Spleen (tissue), 11 donors: Measurements from ENCODE around the gene SMIM5. TPM values are rescaled to one million over a fixed set of nuclear protein-coding genes. Genes with fewer than 3 reads are reported as not detected.
"Not testable (repeated sequence)": the region's sequence is repeated elsewhere in the genome, so short reads cannot be mapped to it uniquely, and the experiment has no call there.

ENCODE experiments used
- DNase-seq: peaks from one replicate; pipeline ENCODE4 v3.0.0-alpha.2; 2020
- H3K27ac ChIP-seq, 8 donors: fragments of 200-600 bp; sonication (generic) in 7 of 8; 1 replicate in 4 of 8; 2 replicates in 4 of 8; pipeline versions ENCODE4 v1.5.0 to v1.8.0; 2016 to 2021; ENCODE audit warnings: inconsistent platforms in 4 of 8, mild to moderate bottlenecking in 4 of 8, moderate library complexity in 1 of 8
- H3K27me3 ChIP-seq, 7 donors: fragments of 200-600 bp; sonication (generic) in 6 of 7; replicated peaks in 1 of 7; 1 replicate in 4 of 7; 2 replicates in 3 of 7; pipeline versions ENCODE4 v1.5.0 to v1.8.0; 2016 to 2021; ENCODE audit warnings: inconsistent platforms in 3 of 7, mild to moderate bottlenecking in 1 of 7
- H3K36me3 ChIP-seq, 6 donors: fragments of 200-600 bp; sonication (generic) in 5 of 6; 1 replicate in 4 of 6; 2 replicates in 2 of 6; pipeline versions ENCODE4 v1.5.0 to v1.8.0; 2016 to 2021; ENCODE audit warnings: inconsistent platforms in 2 of 6
- H3K4me1 ChIP-seq, 6 donors: fragments of 200-600 bp; sonication (generic) in 5 of 6; 1 replicate in 3 of 6; 2 replicates in 3 of 6; pipeline versions ENCODE4 v1.5.0 to v1.8.0; 2016 to 2021; ENCODE audit warnings: inconsistent platforms in 3 of 6
- H3K4me3 ChIP-seq, 8 donors: fragments of 200-600 bp; sonication (generic) in 7 of 8; 1 replicate in 4 of 8; 2 replicates in 4 of 8; pipeline versions ENCODE4 v1.5.0 to v1.8.0; 2016 to 2021; ENCODE audit warnings: inconsistent platforms in 4 of 8, mild to moderate bottlenecking in 4 of 8, moderate library complexity in 2 of 8
- H3K9me3 ChIP-seq, 8 donors: fragments of 200-600 bp; sonication (generic) in 7 of 8; 1 replicate in 4 of 8; 2 replicates in 4 of 8; pipeline versions ENCODE4 v1.5.0 to v1.8.0; 2016 to 2021; ENCODE audit warnings: inconsistent platforms in 4 of 8
- CTCF ChIP-seq, 11 experiments: fragments of 200-600 bp in 7 of 11; fragments of 450-650 bp in 4 of 11; sonication (generic) in 4 of 11; IDR thresholded peaks in 8 of 11; conservative IDR thresholded peaks in 3 of 11; 1 replicate in 7 of 11; 2 replicates in 4 of 11; pipeline versions ENCODE4 v1.4.0 to v1.8.0; 2016 to 2021; ENCODE audit warnings: antibody characterized with exemption in 11 of 11, inconsistent platforms in 4 of 11, mild to moderate bottlenecking in 1 of 11
- POLR2A ChIP-seq, 3 donors: fragments of 450-650 bp; IDR thresholded peaks; one replicate each; pipeline ENCODE4 v1.5.1; 2017; ENCODE audit warnings: antibody characterized with exemption in 3 of 3, mild to moderate bottlenecking in 1 of 3
- POLR2AphosphoS5 ChIP-seq, 3 donors: sonication (generic); formaldehyde crosslinking; IDR thresholded peaks; one replicate each; pipeline ENCODE4 v1.5.1; 2017; ENCODE audit warnings: antibody characterized with exemption in 3 of 3
- WGBS, 5 donors: extraction: QIAGEN DNeasy Blood & Tissue Kit in 3 of 5; methylation state at CpG; one replicate each; pipeline versions ENCODE4 v1.1.5 to v1.1.7; 2013 to 2018; 5-methylcytosine and 5-hydroxymethylcytosine counted together
- intact Hi-C: fragments of 100-400 bp; cut with DNase I; formaldehyde crosslinking; loops from one replicate; pipeline ENCODE4 v1.15.0; 2023; ENCODE audit warnings: low total_unique reads
- polyA plus RNA-seq, 3 donors: library from polyadenylated mRNA; stranded (reverse); fragments of 200-250 nt; gene quantifications; one replicate each; pipeline ENCODE4 v1.2.1, GENCODE V29; 2013
- total RNA-seq, 7 donors: library from RNA; depleted of rRNA in 3 of 7; stranded (reverse); fragments of >200 nt in 3 of 7; fragmentation: NEBNext Ultra II Directional in 4 of 7; extraction: Animal tissue kit (Norgen Biotek cat#: 25700) in 4 of 7; gene quantifications; one replicate each; pipeline versions ENCODE4 v1.1.0 to v1.2.1, GENCODE V29; 2016 to 2021
- donor health status: healthy with polysubstance abuse.
- donor health status: DM: no; HTN: no; CAD: no; lungs with moderate emphysema.
- donor health status: DM: no; HTN: no; CAD: no.
- donor health status: Bipolar disorder and iron deficiency.
- donor health status: healthy.
- donor health status: DM: no; HTN: no; CAD: no.
- donor health status: DM: yes; HTN: yes; CAD: no.

Gene SMIM5
- total and polyA plus RNA-seq, 10 donors: 2.1 to 5.1 (median 3.7) TPM

GRCh38 chr17:75590314-75590761 is 42.9 kb upstream of the SMIM5 start:
- peak overlapping the region in 5 of 8 donors; percentile 52 to 91 (median 73) for H3K4me3 ChIP-seq
- TF ChIP-seq POLR2AphosphoS5 (IDR thresholded peaks at IDR 0.05): no peak
- no peak for TF ChIP-seq CTCF (IDR thresholded peaks at IDR 0.05 in 8 of 11, conservative IDR thresholded peaks at IDR 0.05 in 3 of 11)
- TF ChIP-seq POLR2A (IDR thresholded peaks at IDR 0.05): no peak
- no peak for DNase-seq
- 74 to 97% (median 77%) methylated on average over 4 to 8 of the region's 8 CpGs for WGBS, 5 donors
- H3K27me3 ChIP-seq: peaks cover 0 to 11% (median 0%) of the 10 kb centered on the region in 7 donors
- intact Hi-C loops: no loop called here
- no peaks in the 10 kb centered on the region for H3K9me3 ChIP-seq
- peaks cover 0 to 44% (median 3%) of the 10 kb centered on the region in 6 donors for H3K36me3 ChIP-seq
- H3K27ac ChIP-seq: peak overlapping the region in 5 of 8 donors; percentile 93 to 98 (median 96)
- peaks cover 6 to 44% (median 29%) of the 10 kb centered on the region in 6 donors for H3K4me1 ChIP-seq

DNA sequence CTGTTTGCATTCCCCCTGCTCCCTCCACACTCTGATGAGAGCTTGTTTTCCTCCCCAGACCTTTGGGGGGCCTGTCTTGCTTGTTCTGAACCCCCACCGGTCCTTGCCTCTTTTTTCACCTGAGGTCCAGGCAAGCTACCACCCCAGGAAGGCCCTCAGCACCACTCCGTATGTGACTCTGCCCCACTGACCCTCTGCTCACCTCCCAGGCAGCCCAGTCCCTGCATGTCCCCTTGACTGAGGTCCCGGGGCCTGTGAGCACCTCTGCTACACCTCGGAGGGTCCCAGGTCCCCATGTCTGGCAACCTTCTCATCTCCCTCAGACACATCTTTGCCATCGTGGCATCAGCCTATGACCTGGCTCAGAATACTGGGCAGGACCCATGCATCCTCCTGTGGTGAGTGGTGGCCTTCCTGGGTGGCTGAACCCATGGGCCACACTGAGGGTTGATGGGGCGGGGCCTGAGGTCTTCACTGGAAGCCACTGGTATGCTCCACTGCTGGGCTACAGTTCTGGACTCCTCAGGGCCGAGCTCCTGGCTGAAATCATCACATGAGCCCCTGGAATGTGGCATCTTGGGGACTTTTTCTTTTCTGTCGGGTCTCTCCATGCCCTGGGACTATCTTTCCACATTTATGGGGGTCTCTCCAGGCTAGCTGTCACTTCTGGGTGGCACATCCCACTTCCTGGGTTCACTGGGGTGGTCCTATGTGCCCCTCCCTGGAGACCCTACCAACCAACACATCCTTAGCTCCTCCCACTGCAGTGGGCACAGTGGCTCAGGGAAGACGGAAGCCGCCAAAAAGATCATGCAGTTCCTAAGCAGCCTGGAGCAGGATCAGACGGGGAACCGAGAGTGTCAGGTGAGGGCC is 42.1 kb upstream of the SMIM5 start:
- Histone ChIP-seq H3K27ac (peak overlapping the region in 4 of 8 donors; percentile 93 to 98 (median 97)), H3K27me3 (peaks cover 0 to 11% (median 0%) of the 10 kb centered on the region in 7 donors), H3K9me3 (no peaks in the 10 kb centered on the region), H3K4me3 (no peak overlapping the region), H3K36me3 (peaks cover 0 to 44% (median 3%) of the 10 kb centered on the region in 6 donors), H3K4me1 (peaks cover 6 to 44% (median 29%) of the 10 kb centered on the region in 6 donors)
- WGBS, 5 donors: 82 to 90% (median 87%) methylated on average over 7 to 12 of the region's 12 CpGs
- TF ChIP-seq CTCF (IDR thresholded peaks at IDR 0.05 in 8 of 11, conservative IDR thresholded peaks at IDR 0.05 in 3 of 11): no peak
- TF ChIP-seq POLR2AphosphoS5 (IDR thresholded peaks at IDR 0.05): peak in 1 of 3 donors; percentile 4
- intact Hi-C loops: no loop called here
- DNase-seq: no peak

DNA sequence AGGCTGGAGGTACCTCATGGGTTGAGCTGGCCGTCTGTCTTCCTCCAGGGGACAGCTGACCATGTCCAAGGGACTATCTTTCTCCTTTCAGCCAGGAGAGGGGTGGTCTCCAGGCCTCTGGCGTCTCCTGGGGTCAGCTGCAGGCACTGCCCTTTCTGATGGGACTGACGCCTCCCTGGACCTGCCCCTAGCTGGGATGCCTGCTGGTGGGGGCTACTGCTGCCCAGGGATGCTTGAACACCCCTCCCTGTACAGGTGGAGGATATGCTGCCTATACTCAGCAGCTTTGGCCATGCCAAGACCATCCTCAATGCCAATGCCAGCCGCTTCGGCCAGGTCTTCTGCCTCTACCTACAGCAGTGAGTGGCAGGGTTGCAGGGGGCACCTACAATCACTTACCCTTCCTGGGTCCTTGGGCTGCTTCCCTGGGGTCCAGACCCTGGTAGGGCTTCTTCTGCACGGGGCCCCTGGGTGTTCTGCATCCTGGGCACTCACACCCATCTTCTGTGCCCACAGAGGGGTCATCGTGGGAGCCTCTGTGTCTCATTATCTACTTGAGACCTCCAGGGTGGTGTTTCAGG is 41.4 kb upstream of the SMIM5 start:
- H3K27me3 ChIP-seq: peaks cover 0 to 11% (median 0%) of the 10 kb centered on the region in 7 donors
- H3K4me3 ChIP-seq: no peak overlapping the region
- no peak for DNase-seq
- WGBS, 5 donors: 62 to 98% (median 88%) methylated on average over 2 to 7 of the region's 7 CpGs
- TF ChIP-seq POLR2A (IDR thresholded peaks at IDR 0.05) (no peak), POLR2AphosphoS5 (IDR thresholded peaks at IDR 0.05) (peak in 1 of 3 donors; percentile 11)
- H3K9me3 ChIP-seq: no peaks in the 10 kb centered on the region
- no peak overlapping the region for H3K27ac ChIP-seq
- H3K4me1 ChIP-seq: peaks cover 6 to 42% (median 29%) of the 10 kb centered on the region in 6 donors
- intact Hi-C loops: no loop called here
- peaks cover 0 to 51% (median 3%) of the 10 kb centered on the region in 6 donors for H3K36me3 ChIP-seq

- WGBS, 5 donors: 90 to 97% (median 92%) methylated on average over 7 to 17 of the region's 17 CpGs
- Histone ChIP-seq H3K36me3 (peaks cover 0 to 56% (median 3%) of the 10 kb centered on the region in 6 donors), H3K27me3 (peaks cover 0 to 10% (median 0%) of the 10 kb centered on the region in 7 donors), H3K4me1 (peaks cover 6 to 35% (median 25%) of the 10 kb centered on the region in 6 donors), H3K27ac (no peak overlapping the region), H3K4me3 (no peak overlapping the region), H3K9me3 (no peaks in the 10 kb centered on the region)
- peak; percentile 77 for DNase-seq
- intact Hi-C loops: no loop called here
- peak in 2 of 3 donors; percentile 31 to 49 for TF ChIP-seq POLR2AphosphoS5 (IDR thresholded peaks at IDR 0.05)
- no peak for TF ChIP-seq CTCF (IDR thresholded peaks at IDR 0.05 in 8 of 11, conservative IDR thresholded peaks at IDR 0.05 in 3 of 11)
Measured at GRCh38 chr17:75592348-75593020, 40.8 kb upstream of the SMIM5 start.

- H3K9me3 ChIP-seq, DNase-seq, H3K4me3 ChIP-seq, H3K27me3 ChIP-seq, intact Hi-C loops, H3K27ac ChIP-seq: not testable (repeated sequence)
- Histone ChIP-seq H3K4me1 (peaks cover 6 to 25% (median 16%) of the 10 kb centered on the region in 6 donors), H3K36me3 (peaks cover 0 to 56% (median 3%) of the 10 kb centered on the region in 6 donors)
- 87 to 97% (median 90%) methylated on average over 9 of the region's 9 CpGs for WGBS, 5 donors
Measured at GRCh38 chr17:75593430-75593829, 39.8 kb upstream of the SMIM5 start.
